Activated T-cell treated with anti-CD3 and anti-CD28 coated beads, Interleukin-2, amount 50 U/mL, for 72 hours (primary cell): ENCODE measurements around the gene SLC35B3. TPM values are rescaled to one million over a fixed set of nuclear protein-coding genes. Genes with fewer than 3 reads are reported as not detected.
A peak's percentile ranks its signal among the peaks of the same experiment; 100 is the strongest.

Experiments
- ATAC-seq, 2 donors: fragments of 150-1000 bp; cut with Tn5 transposase; replicated peaks in 1 of 2; 2 replicates each; pipeline ENCODE4 v1.10.0; 2021; ENCODE audit warnings: moderate library complexity in 2 of 2, mild to moderate bottlenecking in 1 of 2
- DNase-seq, 2 donors: peaks; one replicate each; pipeline ENCODE4 v3.0.0; 2021 to 2022; ENCODE audit warnings: mixed read lengths in 1 of 2
- H3K27ac Mint-ChIP-seq: one replicate; pipeline ENCODE4 v1.8.0; 2022; ENCODE audit warnings: mild to moderate bottlenecking, moderate library complexity, mixed read lengths
- H3K27me3 Mint-ChIP-seq: one replicate; pipeline ENCODE4 v1.8.0; 2022; ENCODE audit warnings: low read depth, mixed read lengths
- H3K36me3 Mint-ChIP-seq, 2 donors: one replicate each; pipeline ENCODE4 v1.8.0; 2022; ENCODE audit warnings: mixed read lengths in 2 of 2, mild to moderate bottlenecking in 1 of 2; ENCODE audit not compliant: insufficient read depth in 2 of 2
- H3K4me1 Mint-ChIP-seq: one replicate; pipeline ENCODE4 v1.8.0; 2022; ENCODE audit warnings: low read depth, mixed read lengths
- H3K4me3 Mint-ChIP-seq, 2 donors: one replicate each; pipeline ENCODE4 v1.8.0; 2022; ENCODE audit warnings: mild to moderate bottlenecking in 2 of 2, mixed read lengths in 2 of 2, moderate library complexity in 2 of 2
- H3K9me3 Mint-ChIP-seq, 2 donors: one replicate each; pipeline ENCODE4 v1.8.0; 2022; ENCODE audit warnings: mixed read lengths in 2 of 2
- total RNA-seq, 2 donors: library from RNA; stranded (reverse); gene quantifications; one replicate each; pipeline ENCODE4 v1.2.3, GENCODE V29; 2022

SLC35B3 gene
- total RNA-seq, 2 donors from 2014 or later: 10.7 to 17.3 TPM

DNA sequence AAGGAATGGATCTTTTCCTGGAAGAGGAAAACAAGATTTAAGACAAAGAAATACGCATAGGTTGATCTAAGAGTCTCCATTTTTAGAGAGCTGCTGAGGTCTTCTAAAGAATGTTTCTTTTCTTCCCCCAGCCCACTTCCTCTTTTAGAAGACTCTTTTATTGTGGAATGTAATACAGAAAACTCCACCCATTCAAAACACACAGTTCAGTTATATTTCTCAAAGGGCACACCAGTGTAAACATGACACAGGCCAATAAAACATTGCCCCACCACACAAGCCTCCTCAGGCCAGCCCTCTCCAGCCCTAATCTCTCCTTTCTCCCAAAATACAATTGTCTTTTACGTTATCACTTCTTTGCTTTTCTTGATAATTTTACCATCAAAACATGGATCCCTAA, 42.8 kb downstream of the SLC35B3 start:
- no peak for ATAC-seq
- Mint-ChIP-seq H3K4me1 (peaks cover 16% of the 10 kb centered on the region), H3K9me3 (peaks cover 0 to 8% of the 10 kb centered on the region in 2 donors), H3K27ac (peak overlapping the region; percentile 7), H3K27me3 (no peaks in the 10 kb centered on the region), H3K4me3 (no peak overlapping the region), H3K36me3 (no peaks in the 10 kb centered on the region)
- DNase-seq: no peak

DNA sequence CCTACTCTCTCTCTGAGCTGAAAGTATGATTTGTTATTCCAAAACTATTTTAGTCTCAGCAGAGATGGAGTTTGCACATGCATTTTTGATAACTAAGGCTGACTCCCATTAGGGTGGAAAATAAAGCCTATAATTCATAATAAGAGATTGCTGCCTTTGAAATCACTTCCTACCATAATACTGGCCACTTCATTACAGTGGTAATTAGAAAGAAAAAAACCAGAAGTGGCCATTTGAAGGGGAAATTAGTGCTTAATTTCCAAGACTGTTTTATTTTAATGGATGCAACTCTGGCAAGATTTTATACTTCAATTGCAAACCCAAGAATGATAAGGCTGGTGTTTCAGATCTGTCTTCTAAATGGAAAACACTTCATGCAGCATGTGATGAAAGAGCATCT, 43.4 kb downstream of the SLC35B3 start:
- ATAC-seq (no peak), DNase-seq (no peak)
- no peaks in the 10 kb centered on the region for H3K36me3 Mint-ChIP-seq
- no peaks in the 10 kb centered on the region for H3K27me3 Mint-ChIP-seq
- peaks cover 0 to 8% of the 10 kb centered on the region in 2 donors for H3K9me3 Mint-ChIP-seq
- H3K27ac Mint-ChIP-seq: no peak overlapping the region
- no peak overlapping the region for H3K4me3 Mint-ChIP-seq
- peaks cover 16% of the 10 kb centered on the region for H3K4me1 Mint-ChIP-seq

- Mint-ChIP-seq H3K9me3 (peaks cover 0 to 6% of the 10 kb centered on the region in 2 donors), H3K27ac (peak overlapping the region; percentile 82), H3K4me3 (no peak overlapping the region), H3K36me3 (no peaks in the 10 kb centered on the region), H3K27me3 (no peaks in the 10 kb centered on the region), H3K4me1 (peaks cover 16% of the 10 kb centered on the region)
- ATAC-seq (no peak), DNase-seq (no peak)
These were observed 46.1 kb downstream of the SLC35B3 start for GRCh38 chr6:8389036-8389818.

DNA sequence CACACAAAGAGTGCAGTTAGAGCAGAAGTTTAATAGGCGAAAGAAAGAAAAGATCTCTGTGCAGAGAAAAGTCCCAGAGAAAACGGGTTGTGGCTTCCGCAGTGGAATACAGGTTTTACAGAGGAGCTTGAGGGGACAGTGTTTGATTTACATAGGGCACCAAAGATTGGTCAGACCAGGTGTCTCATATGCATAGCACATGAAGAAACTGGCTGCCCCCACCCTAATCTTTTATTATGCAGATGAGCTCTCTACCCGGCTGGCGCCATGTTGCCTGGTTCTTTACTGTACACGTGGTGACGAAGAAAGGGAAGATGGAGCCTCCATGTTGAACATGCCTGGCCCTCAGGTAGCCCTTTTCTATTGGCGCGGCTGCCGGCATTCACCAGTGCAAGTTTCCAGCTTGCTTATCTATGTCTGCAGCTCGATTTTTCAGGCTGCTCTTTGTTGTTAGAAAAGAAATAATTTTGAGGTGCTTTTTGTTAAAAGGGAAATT, 47.4 kb downstream of the SLC35B3 start:
- ATAC-seq (no peak), DNase-seq (no peak)
- no peaks in the 10 kb centered on the region for H3K36me3 Mint-ChIP-seq
- H3K27me3 Mint-ChIP-seq: no peaks in the 10 kb centered on the region
- peaks cover 0 to 4% of the 10 kb centered on the region in 2 donors for H3K9me3 Mint-ChIP-seq
- H3K4me1 Mint-ChIP-seq: peaks cover 13% of the 10 kb centered on the region
- H3K27ac Mint-ChIP-seq: no peak overlapping the region
- H3K4me3 Mint-ChIP-seq: no peak overlapping the region

GRCh38 chr6:8383584-8383983, 51.8 kb downstream of the SLC35B3 start:
- Mint-ChIP-seq H3K4me3 (no peak overlapping the region), H3K9me3 (no peaks in the 10 kb centered on the region), H3K4me1 (no peaks in the 10 kb centered on the region), H3K27ac (no peak overlapping the region), H3K27me3 (peaks cover 11% of the 10 kb centered on the region), H3K36me3 (no peaks in the 10 kb centered on the region)
- no peak for ATAC-seq
- DNase-seq: no peak

- DNase-seq (no peak), ATAC-seq (no peak)
- Mint-ChIP-seq H3K9me3 (no peaks in the 10 kb centered on the region), H3K27ac (no peak overlapping the region), H3K27me3 (peaks cover 11% of the 10 kb centered on the region), H3K36me3 (no peaks in the 10 kb centered on the region), H3K4me1 (no peaks in the 10 kb centered on the region), H3K4me3 (no peak overlapping the region)
These were observed 52.9 kb downstream of the SLC35B3 start for GRCh38 chr6:8382434-8382833.

- no peak for ATAC-seq
- Mint-ChIP-seq H3K36me3 (no peaks in the 10 kb centered on the region), H3K27me3 (peaks cover 11% of the 10 kb centered on the region), H3K4me1 (no peaks in the 10 kb centered on the region), H3K27ac (no peak overlapping the region), H3K9me3 (no peaks in the 10 kb centered on the region), H3K4me3 (no peak overlapping the region)
- no peak for DNase-seq
These were observed 59.4 kb downstream of the SLC35B3 start for GRCh38 chr6:8375916-8376315.
